ENCODE results near the gene PAWR. TPM values are rescaled to one million over a fixed set of nuclear protein-coding genes. Genes with fewer than 3 reads are reported as not detected.

The PAWR gene
- total and polyA plus RNA-seq, 4 donors, result 6.8 to 119 (median 56.4) TPM

DNA sequence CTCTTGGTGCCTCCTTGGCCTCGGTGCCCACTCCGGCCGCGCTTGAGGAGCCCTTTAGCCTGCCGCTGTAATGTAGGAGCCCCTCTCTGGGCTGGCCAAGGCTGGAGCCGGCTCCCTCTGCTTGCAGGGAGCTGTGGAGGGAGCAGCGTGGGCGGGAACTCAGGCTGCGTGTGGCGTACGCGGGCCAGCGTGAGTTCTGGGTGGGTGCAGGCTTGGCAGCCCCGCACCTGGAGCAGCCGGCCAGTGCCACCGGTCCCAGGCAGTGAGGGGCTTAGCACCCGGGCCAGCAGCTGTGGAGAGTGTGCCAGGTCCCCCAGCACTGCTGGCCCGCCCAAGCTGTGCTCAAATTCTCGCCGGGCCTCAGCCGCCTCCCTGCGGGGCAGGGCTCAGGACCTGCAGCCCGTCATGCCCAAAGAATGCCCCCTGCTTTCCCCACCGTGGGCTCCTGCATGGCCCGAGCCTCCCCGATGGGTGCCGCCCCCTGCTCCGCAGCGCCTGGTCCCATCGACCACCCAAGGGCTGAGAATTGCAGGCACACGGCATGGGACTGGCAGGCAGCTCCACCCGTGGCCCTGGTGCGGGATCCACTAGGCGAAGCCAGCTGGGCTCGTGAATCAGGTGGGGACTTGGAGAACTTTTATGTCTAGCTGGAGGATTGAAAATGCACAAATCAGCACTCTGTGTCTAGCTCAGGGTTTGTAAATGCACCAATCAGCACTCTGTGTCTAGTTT is 129.2 kb downstream of the PAWR start:
- no peak for DNase-seq
- TF ChIP-seq, protein P1, sequence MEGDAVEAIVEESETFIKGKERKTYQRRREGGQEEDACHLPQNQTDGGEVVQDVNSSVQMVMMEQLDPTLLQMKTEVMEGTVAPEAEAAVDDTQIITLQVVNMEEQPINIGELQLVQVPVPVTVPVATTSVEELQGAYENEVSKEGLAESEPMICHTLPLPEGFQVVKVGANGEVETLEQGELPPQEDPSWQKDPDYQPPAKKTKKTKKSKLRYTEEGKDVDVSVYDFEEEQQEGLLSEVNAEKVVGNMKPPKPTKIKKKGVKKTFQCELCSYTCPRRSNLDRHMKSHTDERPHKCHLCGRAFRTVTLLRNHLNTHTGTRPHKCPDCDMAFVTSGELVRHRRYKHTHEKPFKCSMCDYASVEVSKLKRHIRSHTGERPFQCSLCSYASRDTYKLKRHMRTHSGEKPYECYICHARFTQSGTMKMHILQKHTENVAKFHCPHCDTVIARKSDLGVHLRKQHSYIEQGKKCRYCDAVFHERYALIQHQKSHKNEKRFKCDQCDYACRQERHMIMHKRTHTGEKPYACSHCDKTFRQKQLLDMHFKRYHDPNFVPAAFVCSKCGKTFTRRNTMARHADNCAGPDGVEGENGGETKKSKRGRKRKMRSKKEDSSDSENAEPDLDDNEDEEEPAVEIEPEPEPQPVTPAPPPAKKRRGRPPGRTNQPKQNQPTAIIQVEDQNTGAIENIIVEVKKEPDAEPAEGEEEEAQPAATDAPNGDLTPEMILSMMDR (IDR thresholded peaks at IDR 0.05; ENCODE audit: control extremely low read depth, extremely low read depth), result no peak

DNA sequence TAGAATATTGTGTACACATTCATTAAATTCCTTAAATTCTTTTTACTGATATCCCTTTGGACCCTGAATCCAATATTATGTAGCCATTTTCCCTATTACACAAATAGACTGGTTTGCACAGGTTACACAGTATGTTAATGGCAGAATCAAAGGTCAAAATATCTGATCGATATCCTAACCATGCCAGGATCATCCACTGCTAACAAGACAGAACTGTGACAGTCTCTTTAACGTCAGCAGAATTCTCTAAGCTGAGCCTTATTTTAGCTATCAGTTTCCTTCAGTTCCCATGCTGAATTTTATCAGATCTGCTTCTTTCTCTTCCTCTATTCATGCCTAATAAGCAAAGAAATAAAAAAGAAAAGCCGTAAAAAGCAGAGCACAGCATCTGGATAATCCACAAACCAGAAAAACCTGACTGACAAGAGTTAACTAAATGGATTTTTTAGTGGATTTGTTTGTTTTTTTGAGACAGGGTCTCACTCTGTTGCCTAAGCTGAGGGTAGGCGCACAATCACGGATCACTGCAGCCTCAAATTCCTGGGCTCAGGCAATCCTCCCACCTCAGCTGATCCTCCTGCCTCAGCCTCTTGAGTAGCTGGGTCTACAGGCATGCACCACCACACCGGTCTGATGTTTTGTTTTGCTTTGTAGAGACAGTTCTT is 130.4 kb downstream of the PAWR start:
- Histone ChIP-seq H3K27ac (ENCODE audit: low read depth in 1 of 2, low read length in 1 of 2) (peak overlapping the region in 1 of 2 donors; percentile 31), H3K36me3 (ENCODE audit: control insufficient read depth in 4 of 4, insufficient read depth in 4 of 4, low read length in 4 of 4) (peaks cover 0 to 3% (median 0%) of the 10 kb centered on the region in 4 donors), H3K9me3 (ENCODE audit: control insufficient read depth in 4 of 4, insufficient read depth in 3 of 4, low read length in 3 of 4) (peaks cover 0 to 6% (median 0%) of the 10 kb centered on the region in 4 donors), H3K4me1 (ENCODE audit: control insufficient read depth in 5 of 5, insufficient read depth in 5 of 5, low read length in 5 of 5) (peaks cover under 1 to 12% (median 3%) of the 10 kb centered on the region in 5 donors), H3K4me3 (no peak overlapping the region), H3K9ac (ENCODE audit: insufficient read depth in 1 of 2, low read length in 2 of 2) (no peak overlapping the region), H3K27me3 (ENCODE audit: control insufficient read depth in 3 of 3, insufficient read depth in 3 of 3, low read length in 2 of 3) (no peaks in the 10 kb centered on the region)
- 67 to 83% methylated on average over 6 of the region's 6 CpGs for WGBS, 2 donors
- no peak for ATAC-seq (ENCODE audit: insufficient read depth, low FRiP score)
- TF ChIP-seq, protein P1 (IDR thresholded peaks at IDR 0.05; ENCODE audit: control extremely low read depth, extremely low read depth), result no peak
- peak in 2 of 3 donors; percentile 25 to 47 for DNase-seq

More for the DNA sequence above, 129.2 kb downstream of the PAWR start:
- Histone ChIP-seq H3K9ac (ENCODE audit: insufficient read depth in 1 of 2, low read length in 2 of 2) (no peak overlapping the region), H3K9me3 (ENCODE audit: control insufficient read depth in 4 of 4, insufficient read depth in 3 of 4, low read length in 3 of 4) (peaks cover 0 to 6% (median 0%) of the 10 kb centered on the region in 4 donors), H3K27ac (ENCODE audit: low read depth in 1 of 2, low read length in 1 of 2) (no peak overlapping the region), H3K4me3 (no peak overlapping the region), H3K4me1 (ENCODE audit: control insufficient read depth in 5 of 5, insufficient read depth in 5 of 5, low read length in 5 of 5) (peaks cover 0 to 12% (median 3%) of the 10 kb centered on the region in 5 donors), H3K36me3 (ENCODE audit: control insufficient read depth in 4 of 4, insufficient read depth in 4 of 4, low read length in 4 of 4) (peaks cover 0 to 3% (median 0%) of the 10 kb centered on the region in 4 donors), H3K27me3 (ENCODE audit: control insufficient read depth in 3 of 3, insufficient read depth in 3 of 3, low read length in 2 of 3) (no peaks in the 10 kb centered on the region)
- 93 to 98% methylated on average over 34 to 35 of the region's 35 CpGs for WGBS, 2 donors
- no peak for ATAC-seq (ENCODE audit: insufficient read depth, low FRiP score)

DNA sequence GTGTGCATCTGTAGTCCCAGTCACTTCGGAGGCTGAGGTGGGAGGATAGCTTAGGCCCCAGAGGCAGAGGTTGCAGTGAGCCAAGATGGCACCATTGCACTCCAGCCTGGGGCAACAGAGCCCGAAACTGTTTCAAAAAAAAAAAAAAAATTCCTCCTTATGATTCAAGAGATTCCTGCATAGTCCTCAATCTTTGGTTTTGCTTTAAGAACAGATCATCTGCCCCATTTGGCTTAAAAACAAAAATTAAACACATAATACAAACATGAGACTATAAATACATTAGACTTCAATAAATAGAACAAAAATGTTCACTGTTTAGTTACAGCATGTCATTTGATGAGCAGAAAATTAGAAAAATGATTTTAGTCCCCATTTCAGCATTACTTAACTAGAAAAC is 131.2 kb downstream of the PAWR start:
- TF ChIP-seq, protein P1 (IDR thresholded peaks at IDR 0.05; ENCODE audit: control extremely low read depth, extremely low read depth), result no peak
- H3K9ac ChIP-seq (ENCODE audit: insufficient read depth in 1 of 2, low read length in 2 of 2), result no peak overlapping the region
- no peak overlapping the region for H3K27ac ChIP-seq (ENCODE audit: low read depth in 1 of 2, low read length in 1 of 2)
- ATAC-seq (ENCODE audit: insufficient read depth, low FRiP score) (no peak), DNase-seq (peak in 1 of 3 donors; percentile 2)
- H3K36me3 ChIP-seq (ENCODE audit: control insufficient read depth in 4 of 4, insufficient read depth in 4 of 4, low read length in 4 of 4), result peaks cover 0 to 3% (median 0%) of the 10 kb centered on the region in 4 donors
- 68 to 92% methylated on average over 2 of the region's 2 CpGs for WGBS, 2 donors
- no peaks in the 10 kb centered on the region for H3K27me3 ChIP-seq (ENCODE audit: control insufficient read depth in 3 of 3, insufficient read depth in 3 of 3, low read length in 2 of 3)
- H3K4me3 ChIP-seq, result no peak overlapping the region
- H3K9me3 ChIP-seq (ENCODE audit: control insufficient read depth in 4 of 4, insufficient read depth in 3 of 4, low read length in 3 of 4), result peaks cover 0 to 6% (median 0%) of the 10 kb centered on the region in 4 donors
- peaks cover 2 to 12% (median 6%) of the 10 kb centered on the region in 5 donors for H3K4me1 ChIP-seq (ENCODE audit: control insufficient read depth in 5 of 5, insufficient read depth in 5 of 5, low read length in 5 of 5)

All from lung (tissue), 12 donors.